ENCODE data around the gene EEIG1. TPM values are rescaled to one million over a fixed set of nuclear protein-coding genes. Genes with fewer than 3 reads are reported as not detected.

EEIG1 gene
- total and polyA plus RNA-seq, 8 donors = 28.2 to 67.3 (median 38.8) TPM

GRCh38 chr9:127941961-127942215, 38.9 kb downstream of the EEIG1 start:
- H3K9me3 ChIP-seq = no peaks in the 10 kb centered on the region
- peaks cover 4 to 33% of the 10 kb centered on the region in 2 donors for H3K4me1 ChIP-seq
- no peak overlapping the region for H3K27ac ChIP-seq
- H3K4me3 ChIP-seq = no peak overlapping the region
- DNase-seq (no peak), ATAC-seq (no peak)
- H3K27me3 ChIP-seq = no peaks in the 10 kb centered on the region
- peaks cover 0 to 17% of the 10 kb centered on the region in 2 donors for H3K36me3 ChIP-seq
- no peak for TF ChIP-seq CTCF (IDR thresholded peaks at IDR 0.05)
- intact Hi-C loops (cut with DNase I) = loop anchor here (2.0 to 10.0 kb wide), 3 partner anchors 93 to 173 kb away; no protein-coding TSS in a partner anchor

GRCh38 chr9:127941062-127941960, 39.5 kb downstream of the EEIG1 start:
- H3K9me3 ChIP-seq = no peaks in the 10 kb centered on the region
- H3K4me1 ChIP-seq = peaks cover 9 to 39% of the 10 kb centered on the region in 2 donors
- ATAC-seq (no peak), DNase-seq (peak in 2 of 4 donors; percentile 54 to 61)
- H3K4me3 ChIP-seq = no peak overlapping the region
- no peak for TF ChIP-seq CTCF (IDR thresholded peaks at IDR 0.05)
- intact Hi-C loops (cut with DNase I) = loop anchor here in 1 of 2 donors (10.0 kb wide), 2 partner anchors 93 to 173 kb away; no protein-coding TSS in a partner anchor
- no peaks in the 10 kb centered on the region for H3K27me3 ChIP-seq
- no peak overlapping the region for H3K27ac ChIP-seq
- H3K36me3 ChIP-seq = peaks cover 0 to 17% of the 10 kb centered on the region in 2 donors

- intact Hi-C loops (cut with DNase I) = loop anchor here in 1 of 2 donors (10.0 kb wide), 2 partner anchors 94 to 174 kb away; no protein-coding TSS in a partner anchor
- peaks cover 9 to 46% of the 10 kb centered on the region in 2 donors for H3K4me1 ChIP-seq
These were observed 40.2 kb downstream of the EEIG1 start for GRCh38 chr9:127940593-127940992.

GRCh38 chr9:127938298-127938690, 42.5 kb downstream of the EEIG1 start:
- ATAC-seq (peak; percentile 1), DNase-seq (peak in 1 of 4 donors; percentile 76)
- peaks cover 0 to 15% of the 10 kb centered on the region in 2 donors for H3K36me3 ChIP-seq
- H3K4me3 ChIP-seq = peak overlapping the region in 1 of 2 donors; percentile 91
- intact Hi-C loops (cut with DNase I) = no loop called here
- no peaks in the 10 kb centered on the region for H3K27me3 ChIP-seq
- no peak for TF ChIP-seq CTCF (IDR thresholded peaks at IDR 0.05)
- H3K4me1 ChIP-seq = peaks cover 9 to 50% of the 10 kb centered on the region in 2 donors
- no peaks in the 10 kb centered on the region for H3K9me3 ChIP-seq
- H3K27ac ChIP-seq = peak overlapping the region; percentile 31 to 64

More at GRCh38 chr9:127940593-127940992, 40.2 kb downstream of the EEIG1 start:
- peaks cover 0 to 17% of the 10 kb centered on the region in 2 donors for H3K36me3 ChIP-seq
- ATAC-seq (no peak), DNase-seq (no peak)
- no peaks in the 10 kb centered on the region for H3K9me3 ChIP-seq
- TF ChIP-seq CTCF (IDR thresholded peaks at IDR 0.05) = no peak
- H3K4me3 ChIP-seq = no peak overlapping the region
- H3K27ac ChIP-seq = no peak overlapping the region
- H3K27me3 ChIP-seq = no peaks in the 10 kb centered on the region

Measured in left lung (tissue), 10 donors.